ENCODE data around the gene ZNF214.
"Not testable (repeated sequence)": the region's sequence is repeated elsewhere in the genome, so short reads cannot be mapped to it uniquely, and the experiment has no call there.

ZNF214 gene

GRCh38 chr11:6988506-6988905 lies 31.6 kb downstream of the ZNF214 start:
- no peak for DNase-seq (ENCODE audit: low read depth)

- no peak for DNase-seq (ENCODE audit: low read depth)
These were observed 33.7 kb downstream of the ZNF214 start for GRCh38 chr11:6986487-6986886.

GRCh38 chr11:6979365-6979764 lies 40.8 kb downstream of the ZNF214 start:
- no peak for DNase-seq (ENCODE audit: low read depth)

GRCh38 chr11:6969854-6970253 lies 50.3 kb downstream of the ZNF214 start:
- not testable (repeated sequence) for DNase-seq (ENCODE audit: low read depth)

- DNase-seq (ENCODE audit: low read depth), result no peak
These were observed 51.3 kb downstream of the ZNF214 start for GRCh38 chr11:6968816-6969215.

- DNase-seq (ENCODE audit: low read depth), result no peak
These were observed 57.5 kb downstream of the ZNF214 start for GRCh38 chr11:6962673-6963072.

- no peak for DNase-seq (ENCODE audit: low read depth)
These were observed 58.0 kb downstream of the ZNF214 start for GRCh38 chr11:6962141-6962540.

- DNase-seq (ENCODE audit: low read depth), result not testable (repeated sequence)
These were observed 65.9 kb downstream of the ZNF214 start for GRCh38 chr11:6954248-6954647.

Data from T follicular helper cell (primary cell).